ENCODE results near the gene FAM131A. TPM values are rescaled to one million over a fixed set of nuclear protein-coding genes. Genes with fewer than 3 reads are reported as not detected.

Gene FAM131A
- total RNA-seq, 1 donor from 2014 or later: 9.4 TPM

DNA sequence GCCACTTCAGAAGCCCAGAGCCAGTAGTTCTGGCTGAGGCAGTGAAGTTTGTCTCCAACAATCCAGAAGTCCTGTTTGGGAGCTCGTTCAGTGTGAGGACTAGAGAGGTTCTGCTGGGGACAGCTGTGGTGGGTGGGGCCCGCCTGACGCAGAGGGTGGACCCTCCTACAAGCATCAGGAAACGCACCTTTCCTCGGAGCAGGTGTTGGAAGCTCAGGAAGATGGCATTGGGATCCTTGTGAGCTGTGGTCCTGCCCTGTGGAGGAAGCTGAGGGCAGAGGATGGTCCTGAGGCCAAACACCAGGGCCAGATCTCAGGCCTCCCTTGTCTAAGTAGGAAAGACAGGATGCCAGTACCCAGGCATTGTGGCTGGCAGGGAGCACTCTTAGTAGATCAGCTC is 35.5 kb downstream of the FAM131A start:
- Histone ChIP-seq H3K9me3 (ENCODE audit: control insufficient read depth in 3 of 3, low read length in 3 of 3) (no peaks in the 10 kb centered on the region), H3K9ac (ENCODE audit: low read depth in 1 of 3, low read length in 3 of 3) (peak overlapping the region in 2 of 3 donors; percentile 12 to 33), H3K4me3 (ENCODE audit: low read length in 3 of 3) (no peak overlapping the region), H3K4me1 (ENCODE audit: control insufficient read depth in 3 of 3, insufficient read depth in 3 of 3, low read length in 3 of 3) (peaks cover 25 to 41% (median 39%) of the 10 kb centered on the region in 3 donors), H3K27me3 (ENCODE audit: control insufficient read depth in 3 of 3, insufficient read depth in 3 of 3, low read length in 3 of 3) (peaks cover 0 to 5% (median 0%) of the 10 kb centered on the region in 3 donors), H3K27ac (ENCODE audit: low read depth, low read length) (no peak overlapping the region), H3K36me3 (ENCODE audit: control insufficient read depth in 3 of 3, insufficient read depth in 3 of 3, low read length in 3 of 3) (peaks cover 9 to 18% (median 15%) of the 10 kb centered on the region in 3 donors)

- H3K36me3 ChIP-seq (ENCODE audit: control insufficient read depth in 3 of 3, insufficient read depth in 3 of 3, low read length in 3 of 3): peaks cover 4 to 14% (median 10%) of the 10 kb centered on the region in 3 donors
- H3K4me1 ChIP-seq (ENCODE audit: control insufficient read depth in 3 of 3, insufficient read depth in 3 of 3, low read length in 3 of 3): peaks cover 30 to 43% (median 43%) of the 10 kb centered on the region in 3 donors
- peaks cover 0 to 5% (median 0%) of the 10 kb centered on the region in 3 donors for H3K27me3 ChIP-seq (ENCODE audit: control insufficient read depth in 3 of 3, insufficient read depth in 3 of 3, low read length in 3 of 3)
- H3K27ac ChIP-seq (ENCODE audit: low read depth, low read length): no peak overlapping the region
- H3K9ac ChIP-seq (ENCODE audit: low read depth in 1 of 3, low read length in 3 of 3): no peak overlapping the region
- no peaks in the 10 kb centered on the region for H3K9me3 ChIP-seq (ENCODE audit: control insufficient read depth in 3 of 3, low read length in 3 of 3)
- H3K4me3 ChIP-seq (ENCODE audit: low read length in 3 of 3): no peak overlapping the region
These were observed 36.0 kb downstream of the FAM131A start for GRCh38 chr3:184373422-184373821.

GRCh38 chr3:184375747-184376461 is 38.5 kb downstream of the FAM131A start:
- Histone ChIP-seq H3K4me1 (ENCODE audit: control insufficient read depth in 3 of 3, insufficient read depth in 3 of 3, low read length in 3 of 3) (peaks cover 36 to 47% (median 44%) of the 10 kb centered on the region in 3 donors), H3K9ac (ENCODE audit: low read depth in 1 of 3, low read length in 3 of 3) (peak overlapping the region in 1 of 3 donors; percentile 25), H3K4me3 (ENCODE audit: low read length in 3 of 3) (no peak overlapping the region), H3K9me3 (ENCODE audit: control insufficient read depth in 3 of 3, low read length in 3 of 3) (no peaks in the 10 kb centered on the region), H3K27me3 (ENCODE audit: control insufficient read depth in 3 of 3, insufficient read depth in 3 of 3, low read length in 3 of 3) (peaks cover 0 to 16% (median 4%) of the 10 kb centered on the region in 3 donors), H3K27ac (ENCODE audit: low read depth, low read length) (no peak overlapping the region), H3K36me3 (ENCODE audit: control insufficient read depth in 3 of 3, insufficient read depth in 3 of 3, low read length in 3 of 3) (peaks cover 3 to 11% (median 7%) of the 10 kb centered on the region in 3 donors)

DNA sequence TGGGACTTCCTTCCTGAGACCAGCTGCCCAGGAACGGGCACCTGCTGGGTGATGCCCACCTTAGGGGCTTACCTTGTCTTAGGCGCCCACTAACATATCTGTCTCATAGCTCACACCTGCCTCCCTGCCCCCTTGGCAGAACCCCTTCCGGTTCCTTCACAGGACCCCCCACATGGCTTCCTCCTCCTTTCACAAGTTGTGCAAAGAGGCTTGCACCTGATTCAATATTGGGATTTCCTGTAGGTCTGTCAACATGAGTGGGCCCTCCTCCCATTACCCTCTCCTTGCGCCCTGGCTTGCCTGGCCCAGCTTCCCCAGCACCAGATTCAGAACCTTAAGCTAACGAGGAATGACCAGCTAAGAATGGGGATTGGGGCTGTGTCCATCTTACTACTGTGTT is 40.0 kb downstream of the FAM131A start:
- H3K4me3 ChIP-seq (ENCODE audit: low read length in 3 of 3): peak overlapping the region; percentile 46 to 66 (median 61)

GRCh38 chr3:184377882-184378445 is 40.6 kb downstream of the FAM131A start, which contains the start of gene THPO:
TSS of gene THPO (minus strand) at chr3:184378207. CDS start at chr3:184376259, 1,948 bp downstream.
- H3K27me3 ChIP-seq (ENCODE audit: control insufficient read depth in 3 of 3, insufficient read depth in 3 of 3, low read length in 3 of 3): peaks cover 0 to 19% (median 9%) of the 10 kb centered on the region in 3 donors
- H3K9ac ChIP-seq (ENCODE audit: low read depth in 1 of 3, low read length in 3 of 3): peak within 1 kb of the TSS; percentile 68 to 84 (median 77)
- H3K9me3 ChIP-seq (ENCODE audit: control insufficient read depth in 3 of 3, low read length in 3 of 3): no peaks in the 10 kb centered on the region
- peaks cover 38 to 47% (median 43%) of the 10 kb centered on the region in 3 donors for H3K4me1 ChIP-seq (ENCODE audit: control insufficient read depth in 3 of 3, insufficient read depth in 3 of 3, low read length in 3 of 3)
- H3K4me3 ChIP-seq (ENCODE audit: low read length in 3 of 3): peak within 1 kb of the TSS; percentile 46 to 66 (median 61)
- H3K27ac ChIP-seq (ENCODE audit: low read depth, low read length): peak within 1 kb of the TSS; percentile 88
- peaks cover 1 to 19% (median 7%) of the 10 kb centered on the region in 3 donors for H3K36me3 ChIP-seq (ENCODE audit: control insufficient read depth in 3 of 3, insufficient read depth in 3 of 3, low read length in 3 of 3)

More for the DNA sequence above, 40.0 kb downstream of the FAM131A start:
- Histone ChIP-seq H3K9ac (ENCODE audit: low read depth in 1 of 3, low read length in 3 of 3) (peak overlapping the region; percentile 68 to 84 (median 77)), H3K9me3 (ENCODE audit: control insufficient read depth in 3 of 3, low read length in 3 of 3) (no peaks in the 10 kb centered on the region), H3K27me3 (ENCODE audit: control insufficient read depth in 3 of 3, insufficient read depth in 3 of 3, low read length in 3 of 3) (peaks cover 0 to 19% (median 9%) of the 10 kb centered on the region in 3 donors), H3K27ac (ENCODE audit: low read depth, low read length) (peak overlapping the region; percentile 88), H3K4me1 (ENCODE audit: control insufficient read depth in 3 of 3, insufficient read depth in 3 of 3, low read length in 3 of 3) (peaks cover 40 to 49% (median 48%) of the 10 kb centered on the region in 3 donors), H3K36me3 (ENCODE audit: control insufficient read depth in 3 of 3, insufficient read depth in 3 of 3, low read length in 3 of 3) (peaks cover 3 to 16% (median 7%) of the 10 kb centered on the region in 3 donors)

DNA sequence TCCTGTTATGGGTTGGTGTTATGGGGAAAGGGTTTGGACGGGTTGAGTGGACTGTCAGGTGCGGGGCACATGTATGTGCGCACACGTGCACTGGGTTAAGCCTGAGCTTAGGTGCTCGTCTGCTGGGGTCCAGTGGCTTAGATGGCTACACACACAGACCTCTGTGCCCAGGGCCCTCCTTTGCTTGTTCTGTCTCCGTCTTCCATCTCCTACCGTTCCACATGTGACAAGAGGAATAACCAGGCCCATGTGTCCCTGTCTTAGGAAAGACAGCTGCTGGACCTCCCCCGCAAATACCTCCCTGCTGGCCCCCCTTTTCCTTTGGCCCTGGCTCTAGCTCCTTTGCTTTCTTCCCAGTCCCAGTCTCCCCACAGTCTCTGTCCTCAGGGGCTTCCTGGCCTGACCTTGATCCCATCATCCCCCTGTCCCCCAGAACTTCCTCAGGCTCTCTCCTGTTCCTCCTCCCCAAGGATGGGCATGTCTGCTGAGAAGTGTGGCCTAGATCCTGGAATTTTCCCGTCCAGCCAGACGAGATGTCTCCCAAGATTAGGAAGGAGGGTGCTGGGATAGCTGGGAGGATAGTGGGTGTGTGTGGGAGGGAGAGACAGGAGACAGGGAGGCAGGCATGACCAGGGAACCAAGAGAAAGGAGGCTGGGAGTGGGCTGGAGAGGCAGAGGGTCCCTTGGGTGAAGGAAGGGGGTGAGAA is 41.4 kb downstream of the FAM131A start:
- H3K4me3 ChIP-seq (ENCODE audit: low read length in 3 of 3): peak overlapping the region; percentile 46 to 66 (median 61)

GRCh38 chr3:184379358-184380184 is 42.2 kb downstream of the FAM131A start, which contains the start of gene CHRD:
TSS of gene CHRD (plus strand) at chr3:184380054. CDS start at chr3:184380319, 265 bp downstream.
- H3K4me1 ChIP-seq (ENCODE audit: control insufficient read depth in 3 of 3, insufficient read depth in 3 of 3, low read length in 3 of 3): peaks cover 35 to 42% (median 40%) of the 10 kb centered on the region in 3 donors
- H3K4me3 ChIP-seq (ENCODE audit: low read length in 3 of 3): peak within 1 kb of the TSS; percentile 61 to 73 (median 69)
- H3K27ac ChIP-seq (ENCODE audit: low read depth, low read length): peak within 1 kb of the TSS; percentile 88
- no peaks in the 10 kb centered on the region for H3K9me3 ChIP-seq (ENCODE audit: control insufficient read depth in 3 of 3, low read length in 3 of 3)
- peaks cover 0 to 19% (median 9%) of the 10 kb centered on the region in 3 donors for H3K27me3 ChIP-seq (ENCODE audit: control insufficient read depth in 3 of 3, insufficient read depth in 3 of 3, low read length in 3 of 3)
- peaks cover 3 to 17% (median 7%) of the 10 kb centered on the region in 3 donors for H3K36me3 ChIP-seq (ENCODE audit: control insufficient read depth in 3 of 3, insufficient read depth in 3 of 3, low read length in 3 of 3)
- peak within 1 kb of the TSS; percentile 69 to 84 (median 77) for H3K9ac ChIP-seq (ENCODE audit: low read depth in 1 of 3, low read length in 3 of 3)

More for the DNA sequence above, 41.4 kb downstream of the FAM131A start:
- Histone ChIP-seq H3K36me3 (ENCODE audit: control insufficient read depth in 3 of 3, insufficient read depth in 3 of 3, low read length in 3 of 3) (peaks cover 3 to 17% (median 7%) of the 10 kb centered on the region in 3 donors), H3K27me3 (ENCODE audit: control insufficient read depth in 3 of 3, insufficient read depth in 3 of 3, low read length in 3 of 3) (peaks cover 0 to 19% (median 9%) of the 10 kb centered on the region in 3 donors), H3K4me1 (ENCODE audit: control insufficient read depth in 3 of 3, insufficient read depth in 3 of 3, low read length in 3 of 3) (peaks cover 35 to 42% (median 40%) of the 10 kb centered on the region in 3 donors), H3K9ac (ENCODE audit: low read depth in 1 of 3, low read length in 3 of 3) (peak overlapping the region; percentile 68 to 84 (median 77)), H3K9me3 (ENCODE audit: control insufficient read depth in 3 of 3, low read length in 3 of 3) (no peaks in the 10 kb centered on the region), H3K27ac (ENCODE audit: low read depth, low read length) (peak overlapping the region; percentile 88)

DNA sequence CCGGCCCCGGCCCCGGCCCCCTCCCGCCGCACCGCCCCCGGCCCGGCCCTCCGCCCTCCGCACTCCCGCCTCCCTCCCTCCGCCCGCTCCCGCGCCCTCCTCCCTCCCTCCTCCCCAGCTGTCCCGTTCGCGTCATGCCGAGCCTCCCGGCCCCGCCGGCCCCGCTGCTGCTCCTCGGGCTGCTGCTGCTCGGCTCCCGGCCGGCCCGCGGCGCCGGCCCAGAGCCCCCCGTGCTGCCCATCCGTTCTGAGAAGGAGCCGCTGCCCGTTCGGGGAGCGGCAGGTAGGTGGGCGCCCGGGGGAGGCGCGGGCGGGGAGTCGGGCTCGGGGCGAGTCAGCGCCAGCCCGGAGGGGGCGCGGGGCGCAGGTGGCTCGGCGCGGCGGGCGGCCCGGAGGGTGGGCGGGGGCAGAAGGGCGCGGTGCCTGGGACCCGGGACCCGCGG is 42.8 kb downstream of the FAM131A start:
- peaks cover 35 to 42% (median 40%) of the 10 kb centered on the region in 3 donors for H3K4me1 ChIP-seq (ENCODE audit: control insufficient read depth in 3 of 3, insufficient read depth in 3 of 3, low read length in 3 of 3)
- H3K4me3 ChIP-seq (ENCODE audit: low read length in 3 of 3): peak overlapping the region in 2 of 3 donors; percentile 69 to 73
- H3K27ac ChIP-seq (ENCODE audit: low read depth, low read length): no peak overlapping the region
- peaks cover 0 to 19% (median 9%) of the 10 kb centered on the region in 3 donors for H3K27me3 ChIP-seq (ENCODE audit: control insufficient read depth in 3 of 3, insufficient read depth in 3 of 3, low read length in 3 of 3)
- peaks cover 3 to 15% (median 5%) of the 10 kb centered on the region in 3 donors for H3K36me3 ChIP-seq (ENCODE audit: control insufficient read depth in 3 of 3, insufficient read depth in 3 of 3, low read length in 3 of 3)
- peak overlapping the region; percentile 69 to 73 (median 72) for H3K9ac ChIP-seq (ENCODE audit: low read depth in 1 of 3, low read length in 3 of 3)
- H3K9me3 ChIP-seq (ENCODE audit: control insufficient read depth in 3 of 3, low read length in 3 of 3): no peaks in the 10 kb centered on the region
